ENCODE data around the gene PLAC8L1.
"Not testable (repeated sequence)": the region's sequence is repeated elsewhere in the genome, so short reads cannot be mapped to it uniquely, and the experiment has no call there.

Gene PLAC8L1

GRCh38 chr5:146105477-146105876, at the start of gene PLAC8L1:
Gene PLAC8L1 (minus strand): TSS chr5:146105577. CDS start chr5:146104311, 1,266 bp downstream.
- no peak for DNase-seq (ENCODE audit: low read depth, low spot score)

GRCh38 chr5:146151970-146152369, 46.6 kb upstream of the PLAC8L1 start:
- no peak overlapping the region for H3K27ac ChIP-seq
- DNase-seq (ENCODE audit: low read depth, low spot score), result no peak

More at GRCh38 chr5:146105477-146105876, at the start of gene PLAC8L1:
- H3K27ac ChIP-seq, result no peak within 1 kb of the TSS

GRCh38 chr5:146137967-146138403, 32.6 kb upstream of the PLAC8L1 start:
- DNase-seq (ENCODE audit: low read depth, low spot score), result no peak
- H3K27ac ChIP-seq, result peak overlapping the region; percentile 11

- DNase-seq (ENCODE audit: low read depth, low spot score), result no peak
- H3K27ac ChIP-seq, result no peak overlapping the region
These were observed 25.2 kb upstream of the PLAC8L1 start for GRCh38 chr5:146130440-146131045.

GRCh38 chr5:146126068-146126467, 20.7 kb upstream of the PLAC8L1 start:
- no peak overlapping the region for H3K27ac ChIP-seq
- DNase-seq (ENCODE audit: low read depth, low spot score), result no peak

GRCh38 chr5:146124580-146124979, 19.2 kb upstream of the PLAC8L1 start:
- no peak overlapping the region for H3K27ac ChIP-seq
- no peak for DNase-seq (ENCODE audit: low read depth, low spot score)

- not testable (repeated sequence) for DNase-seq (ENCODE audit: low read depth, low spot score); H3K27ac ChIP-seq
These were observed 16.1 kb upstream of the PLAC8L1 start for GRCh38 chr5:146121451-146121850.

- no peak overlapping the region for H3K27ac ChIP-seq
- no peak for DNase-seq (ENCODE audit: low read depth, low spot score)
These were observed 12.9 kb upstream of the PLAC8L1 start for GRCh38 chr5:146118322-146118721.

- not testable (repeated sequence) for DNase-seq (ENCODE audit: low read depth, low spot score); H3K27ac ChIP-seq
These were observed 11.8 kb upstream of the PLAC8L1 start for GRCh38 chr5:146117216-146117615.

GRCh38 chr5:146116361-146116760, 11.0 kb upstream of the PLAC8L1 start:
- DNase-seq (ENCODE audit: low read depth, low spot score), result no peak
- H3K27ac ChIP-seq, result no peak overlapping the region

- DNase-seq (ENCODE audit: low read depth, low spot score), result no peak
- H3K27ac ChIP-seq, result no peak overlapping the region
These were observed 7.1 kb upstream of the PLAC8L1 start for GRCh38 chr5:146112476-146112875.

GRCh38 chr5:146111409-146111808, 6.0 kb upstream of the PLAC8L1 start:
- DNase-seq (ENCODE audit: low read depth, low spot score), result no peak

GRCh38 chr5:146109379-146109778, 4.0 kb upstream of the PLAC8L1 start:
- H3K27ac ChIP-seq, result no peak overlapping the region
- DNase-seq (ENCODE audit: low read depth, low spot score), result no peak

More at GRCh38 chr5:146111409-146111808, 6.0 kb upstream of the PLAC8L1 start:
- H3K27ac ChIP-seq, result no peak overlapping the region

GRCh38 chr5:146108870-146109269, 3.5 kb upstream of the PLAC8L1 start:
- DNase-seq (ENCODE audit: low read depth, low spot score), result not testable (repeated sequence)

GRCh38 chr5:146107901-146108300, 2.5 kb upstream of the PLAC8L1 start:
- H3K27ac ChIP-seq, result no peak overlapping the region
- no peak for DNase-seq (ENCODE audit: low read depth, low spot score)

More at GRCh38 chr5:146108870-146109269, 3.5 kb upstream of the PLAC8L1 start:
- H3K27ac ChIP-seq, result not testable (repeated sequence)

GRCh38 chr5:146103594-146103993, 1.8 kb downstream of the PLAC8L1 start:
- DNase-seq (ENCODE audit: low read depth, low spot score), result no peak
- H3K27ac ChIP-seq, result no peak overlapping the region

GRCh38 chr5:146101646-146102045, 3.7 kb downstream of the PLAC8L1 start:
- H3K27ac ChIP-seq, result no peak overlapping the region
- DNase-seq (ENCODE audit: low read depth, low spot score), result no peak

GRCh38 chr5:146098047-146098446, 7.3 kb downstream of the PLAC8L1 start:
- H3K27ac ChIP-seq, result no peak overlapping the region

GRCh38 chr5:146091881-146092280, 13.5 kb downstream of the PLAC8L1 start:
- DNase-seq (ENCODE audit: low read depth, low spot score), result peak; percentile 27
- H3K27ac ChIP-seq, result no peak overlapping the region

More at GRCh38 chr5:146098047-146098446, 7.3 kb downstream of the PLAC8L1 start:
- no peak for DNase-seq (ENCODE audit: low read depth, low spot score)

GRCh38 chr5:146089287-146089686, 16.1 kb downstream of the PLAC8L1 start:
- DNase-seq (ENCODE audit: low read depth, low spot score), result no peak
- H3K27ac ChIP-seq, result no peak overlapping the region

GRCh38 chr5:146088098-146088497, 17.3 kb downstream of the PLAC8L1 start:
- H3K27ac ChIP-seq, result no peak overlapping the region
- DNase-seq (ENCODE audit: low read depth, low spot score), result no peak

- no peak for DNase-seq (ENCODE audit: low read depth, low spot score)
- no peak overlapping the region for H3K27ac ChIP-seq
These were observed 21.0 kb downstream of the PLAC8L1 start for GRCh38 chr5:146084376-146084775.

Data from epithelial cell of prostate (primary cell).